ENCODE data around the gene ASXL3.

Gene ASXL3

GRCh38 chr18:33697498-33697897 lies 119.5 kb downstream of the ASXL3 start:
- Histone ChIP-seq H4K20me1 (ENCODE audit: control insufficient read depth, insufficient read depth, low read depth, low read length) (no peaks in the 10 kb centered on the region), H3K4me3 (ENCODE audit: low read length) (no peak overlapping the region), H3K27ac (ENCODE audit: low read depth, low read length) (no peak overlapping the region), H3K4me1 (ENCODE audit: control insufficient read depth, low read length) (no peaks in the 10 kb centered on the region), H3K36me3 (ENCODE audit: control insufficient read depth, low read length) (no peaks in the 10 kb centered on the region), H3F3A (ENCODE audit: control insufficient read depth, insufficient read depth) (no peaks in the 10 kb centered on the region), H3K9me2 (replicated peaks; ENCODE audit: control insufficient read depth, low read length) (no peaks in the 10 kb centered on the region), H3K4me2 (ENCODE audit: low read length) (no peak overlapping the region), H3K27me3 (ENCODE audit: control insufficient read depth, low read length) (no peaks in the 10 kb centered on the region), H3K79me2 (ENCODE audit: control insufficient read depth, low read length) (no peaks in the 10 kb centered on the region), H3K9me3 (ENCODE audit: control insufficient read depth, insufficient read depth, low read length) (no peaks in the 10 kb centered on the region; the same call in 1 of the 2 replicates)
- no peak for TF ChIP-seq EZH2phosphoT487 (IDR thresholded peaks at IDR 0.05; ENCODE audit: borderline replicate concordance, low read length)
- TF ChIP-seq CTCF (IDR thresholded peaks at IDR 0.05; ENCODE audit: low read depth, low read length, poor library complexity, severe bottlenecking) = no peak

GRCh38 chr18:33699372-33699771 lies 121.4 kb downstream of the ASXL3 start:
- TF ChIP-seq CTCF (IDR thresholded peaks at IDR 0.05; ENCODE audit: low read depth, low read length, poor library complexity, severe bottlenecking) (no peak), EZH2phosphoT487 (IDR thresholded peaks at IDR 0.05; ENCODE audit: borderline replicate concordance, low read length) (no peak)
- no peaks in the 10 kb centered on the region for H4K20me1 ChIP-seq (ENCODE audit: control insufficient read depth, insufficient read depth, low read depth, low read length)
- H3K4me3 ChIP-seq (ENCODE audit: low read length) = no peak overlapping the region
- no peaks in the 10 kb centered on the region for H3K4me1 ChIP-seq (ENCODE audit: control insufficient read depth, low read length)
- H3K79me2 ChIP-seq (ENCODE audit: control insufficient read depth, low read length) = no peaks in the 10 kb centered on the region
- H3F3A ChIP-seq (ENCODE audit: control insufficient read depth, insufficient read depth) = no peaks in the 10 kb centered on the region
- no peak overlapping the region for H3K27ac ChIP-seq (ENCODE audit: low read depth, low read length)
- H3K9me2 ChIP-seq (replicated peaks; ENCODE audit: control insufficient read depth, low read length) = no peaks in the 10 kb centered on the region
- H3K4me2 ChIP-seq (ENCODE audit: low read length) = no peak overlapping the region
- H3K36me3 ChIP-seq (ENCODE audit: control insufficient read depth, low read length) = no peaks in the 10 kb centered on the region
- H3K27me3 ChIP-seq (ENCODE audit: control insufficient read depth, low read length) = no peaks in the 10 kb centered on the region
- no peaks in the 10 kb centered on the region for H3K9me3 ChIP-seq (ENCODE audit: control insufficient read depth, insufficient read depth, low read length)

- Histone ChIP-seq H3K9me2 (replicated peaks; ENCODE audit: control insufficient read depth, low read length) (no peaks in the 10 kb centered on the region), H3K4me2 (ENCODE audit: low read length) (no peak overlapping the region), H3K9me3 (ENCODE audit: control insufficient read depth, insufficient read depth, low read length) (no peaks in the 10 kb centered on the region), H3K27me3 (ENCODE audit: control insufficient read depth, low read length) (no peaks in the 10 kb centered on the region), H3K27ac (ENCODE audit: low read depth, low read length) (no peak overlapping the region), H4K20me1 (ENCODE audit: control insufficient read depth, insufficient read depth, low read depth, low read length) (no peaks in the 10 kb centered on the region), H3K4me3 (ENCODE audit: low read length) (no peak overlapping the region), H3K79me2 (ENCODE audit: control insufficient read depth, low read length) (no peaks in the 10 kb centered on the region), H3K36me3 (ENCODE audit: control insufficient read depth, low read length) (no peaks in the 10 kb centered on the region), H3K4me1 (ENCODE audit: control insufficient read depth, low read length) (no peaks in the 10 kb centered on the region), H3F3A (ENCODE audit: control insufficient read depth, insufficient read depth) (no peaks in the 10 kb centered on the region)
- no peak for TF ChIP-seq CTCF (IDR thresholded peaks at IDR 0.05; ENCODE audit: low read depth, low read length, poor library complexity, severe bottlenecking)
- no peak for TF ChIP-seq EZH2phosphoT487 (IDR thresholded peaks at IDR 0.05; ENCODE audit: borderline replicate concordance, low read length)
Measured at GRCh38 chr18:33700513-33700976, 122.5 kb downstream of the ASXL3 start.

All from DOHH2 (cell line).